GM18858 (cell line): Measurements from ENCODE around the gene CRYBA2.

ENCODE experiments used
- ATAC-seq: cut with Tn5 transposase; IDR thresholded peaks from one replicate; pipeline ENCODE4 v1.9.1; 2021; ENCODE audit not compliant: unreplicated experiment

Gene CRYBA2

DNA sequence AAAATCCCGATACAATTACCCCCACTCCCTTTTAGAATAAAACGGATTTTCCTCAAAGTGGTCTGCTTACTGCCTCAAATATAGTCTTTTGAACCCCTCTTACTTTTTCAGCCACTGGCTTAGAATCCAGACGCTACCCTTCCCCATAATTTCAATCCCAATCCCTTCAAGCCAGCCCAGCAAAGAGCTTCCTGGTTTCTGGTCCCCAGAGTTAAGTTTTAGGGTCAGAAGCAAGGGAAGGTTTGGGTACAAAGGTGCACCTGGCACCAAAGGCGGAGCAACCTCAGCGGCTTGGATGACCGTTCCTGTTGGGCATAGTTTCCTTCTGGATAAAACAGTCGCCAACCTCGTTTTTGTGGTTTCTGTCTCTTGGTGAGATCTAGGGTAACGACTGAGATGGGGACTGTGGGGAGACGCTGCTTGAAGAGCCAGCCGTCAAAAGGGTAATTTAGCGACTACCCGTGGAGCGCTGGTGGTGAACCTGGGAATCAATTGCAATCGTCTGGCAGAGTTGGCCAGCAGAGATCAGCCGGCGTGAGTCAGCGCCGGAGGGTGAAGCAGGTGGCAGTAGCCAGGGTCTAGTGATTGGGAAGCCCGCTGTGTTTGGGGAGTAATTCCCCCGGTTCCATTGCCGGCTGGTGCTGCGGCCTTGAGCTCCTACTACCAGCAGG is 9.8 kb downstream of the CRYBA2 start:
- ATAC-seq: no peak

DNA sequence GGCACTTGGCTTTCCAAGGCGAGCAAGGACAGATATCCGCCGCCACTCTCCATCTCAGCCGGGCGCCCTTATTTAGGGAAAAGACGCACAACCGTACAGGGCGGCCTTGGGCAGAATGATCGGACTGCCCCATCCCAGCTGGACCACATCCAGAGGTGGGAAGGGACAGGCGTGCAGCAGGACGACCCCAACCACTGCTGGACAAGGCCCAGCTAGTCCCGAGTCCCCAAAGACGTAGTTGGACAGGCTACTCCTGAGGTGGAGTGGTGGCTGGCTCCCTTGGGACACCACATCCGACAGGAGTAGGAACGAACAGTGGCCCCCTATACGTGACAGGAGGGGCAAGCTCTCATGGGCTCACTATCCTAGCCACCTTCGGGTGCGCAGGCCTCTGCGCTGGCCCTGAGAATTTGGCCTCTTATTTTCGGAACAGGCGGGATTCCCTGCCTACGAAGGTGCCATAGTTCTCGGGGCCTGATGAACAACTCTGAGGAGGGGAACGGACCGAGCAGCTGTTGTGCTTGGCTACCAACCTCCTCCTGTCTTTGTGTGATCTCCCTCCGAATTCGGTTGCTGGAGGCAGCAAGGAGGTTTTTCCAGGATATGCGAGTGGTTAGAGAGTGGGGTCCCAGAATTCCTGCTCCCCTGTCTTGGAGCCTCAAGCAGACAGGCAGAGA is 10.5 kb downstream of the CRYBA2 start:
- no peak for ATAC-seq

DNA sequence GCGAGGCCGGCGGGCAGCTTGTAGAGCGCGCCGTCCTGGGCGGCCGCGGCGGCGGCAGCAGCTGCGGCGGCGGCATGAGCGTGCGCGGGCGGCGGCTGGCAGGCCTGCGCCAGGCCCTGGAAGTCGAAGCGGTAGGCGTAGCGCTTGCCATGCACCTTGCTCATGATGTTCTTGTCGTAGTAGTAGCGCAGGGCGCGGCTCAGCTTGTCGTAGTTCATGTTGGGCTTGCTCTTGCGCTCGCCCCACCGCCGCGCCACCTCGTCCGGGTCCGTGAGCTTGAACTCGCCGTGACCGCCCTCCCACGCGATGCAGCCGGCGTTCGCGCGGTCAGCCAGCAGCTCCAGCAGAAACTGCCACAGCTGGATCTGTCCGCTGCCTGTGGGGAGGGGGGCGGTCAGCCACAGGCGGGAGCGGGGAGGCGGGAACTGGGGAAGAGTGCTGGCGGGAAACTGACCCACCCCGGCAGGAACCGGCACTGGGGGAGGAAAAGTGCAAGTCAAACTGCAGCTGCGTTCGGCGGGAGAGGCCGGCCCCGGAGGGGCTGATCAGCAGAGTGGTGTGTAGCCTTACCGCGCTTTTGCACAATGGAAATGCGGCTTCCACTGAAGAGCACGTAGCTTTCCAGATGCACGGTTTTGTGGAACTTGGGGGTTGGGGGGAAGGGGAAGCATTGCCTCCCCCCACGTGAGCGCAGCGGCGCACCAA is 11.2 kb downstream of the CRYBA2 start:
- ATAC-seq: no peak

DNA sequence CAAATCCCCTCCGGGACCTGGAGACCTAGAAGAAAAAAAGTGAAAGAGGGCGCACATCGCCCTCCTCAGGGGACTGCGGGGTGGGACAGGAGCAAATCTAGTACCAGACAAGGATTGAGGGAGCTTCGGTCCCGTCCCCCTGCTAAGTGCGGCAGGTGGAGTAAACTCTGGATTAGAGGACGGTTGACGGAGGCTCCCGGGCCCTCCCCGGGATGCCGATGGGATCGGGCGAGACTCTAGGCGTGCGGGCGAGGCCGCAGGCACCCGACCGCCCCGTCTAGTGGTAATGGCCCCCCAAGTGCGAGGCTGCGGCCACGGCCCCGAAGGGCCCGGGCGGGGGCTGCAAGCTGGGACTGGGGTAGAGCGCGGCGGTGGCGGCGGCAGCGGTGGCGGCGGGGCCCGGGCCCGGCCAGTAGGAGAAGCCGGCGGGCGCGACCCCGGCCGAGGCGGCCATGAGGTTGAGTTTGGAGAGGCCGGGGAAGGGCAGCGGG is 11.8 kb downstream of the CRYBA2 start:
- ATAC-seq: no peak

DNA sequence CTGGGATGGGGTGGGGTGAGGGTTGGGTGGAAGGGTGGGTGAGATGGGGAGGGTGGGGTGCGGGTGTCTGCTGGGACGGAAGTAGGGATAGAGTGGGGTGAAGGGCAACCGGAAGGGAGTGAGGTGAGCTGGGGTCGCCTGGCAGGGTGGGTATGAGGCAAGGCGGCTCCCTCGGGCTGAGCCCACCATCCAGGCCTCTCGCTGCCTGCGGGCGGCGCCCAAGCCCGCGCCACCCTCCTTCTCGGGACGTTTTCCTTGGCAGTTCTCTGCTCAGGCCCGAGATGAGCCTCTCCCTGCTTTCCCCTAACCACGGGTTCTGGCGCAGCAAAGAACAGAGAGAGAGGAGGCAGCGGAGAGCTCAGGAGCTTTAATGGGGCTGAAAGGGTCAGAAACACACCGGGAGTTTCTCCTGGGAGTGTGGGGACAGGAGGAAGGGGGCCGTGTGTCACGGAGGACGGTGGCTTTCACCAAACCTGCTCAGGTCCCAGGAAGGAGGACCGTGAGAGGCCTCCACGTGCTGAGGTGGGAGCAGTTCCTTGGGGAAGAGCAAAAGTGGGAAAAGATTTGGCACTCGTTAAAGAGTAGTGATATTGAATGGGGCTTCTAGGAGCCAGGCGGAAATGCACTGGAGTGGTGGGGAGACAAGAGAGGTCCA is 12.4 kb downstream of the CRYBA2 start:
- no peak for ATAC-seq

DNA sequence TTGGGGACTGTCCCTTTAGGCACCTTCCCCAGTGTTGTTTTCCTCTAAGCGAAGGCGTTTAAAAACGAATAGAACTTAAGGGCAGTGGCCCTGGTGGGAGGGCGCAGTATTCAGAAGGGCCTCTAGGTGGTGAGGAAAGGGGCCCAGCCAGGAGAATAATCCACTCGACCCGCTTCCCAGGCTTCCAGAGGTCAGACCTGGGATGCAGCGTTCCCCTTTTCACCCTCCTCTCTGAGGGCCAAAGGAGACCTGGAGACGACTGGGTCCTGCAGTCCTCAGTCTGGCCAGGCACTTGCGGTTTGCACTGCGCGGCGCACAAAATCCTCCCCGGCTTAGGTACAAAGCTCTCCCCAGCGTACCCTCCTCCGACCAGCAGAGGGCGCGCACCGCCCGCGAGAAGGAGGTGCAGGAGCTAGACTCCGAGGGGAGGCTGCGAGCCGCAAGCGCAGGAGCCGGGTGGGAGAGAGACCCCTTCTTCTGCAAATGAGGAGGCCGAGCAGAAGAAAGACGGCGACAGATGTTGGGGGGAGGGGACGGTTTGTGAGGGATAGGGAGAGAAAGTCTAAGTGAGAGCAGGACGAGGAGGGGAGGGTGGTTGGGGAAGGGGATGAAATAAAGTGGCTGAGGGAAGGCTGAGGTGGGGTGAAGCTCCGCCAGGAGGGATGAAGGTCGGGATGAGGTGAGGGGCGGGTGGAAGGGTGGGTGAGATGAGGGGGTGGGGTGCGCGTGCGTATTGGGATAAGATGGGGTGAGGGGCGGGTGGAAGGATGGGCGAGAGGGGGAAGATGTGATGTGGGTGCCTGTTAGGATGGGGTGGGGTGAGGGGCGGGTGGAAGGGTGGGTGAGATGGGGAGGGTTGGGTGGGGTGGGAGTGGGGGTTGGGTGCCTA is 13.1 kb downstream of the CRYBA2 start:
- ATAC-seq: peak; percentile 81

DNA sequence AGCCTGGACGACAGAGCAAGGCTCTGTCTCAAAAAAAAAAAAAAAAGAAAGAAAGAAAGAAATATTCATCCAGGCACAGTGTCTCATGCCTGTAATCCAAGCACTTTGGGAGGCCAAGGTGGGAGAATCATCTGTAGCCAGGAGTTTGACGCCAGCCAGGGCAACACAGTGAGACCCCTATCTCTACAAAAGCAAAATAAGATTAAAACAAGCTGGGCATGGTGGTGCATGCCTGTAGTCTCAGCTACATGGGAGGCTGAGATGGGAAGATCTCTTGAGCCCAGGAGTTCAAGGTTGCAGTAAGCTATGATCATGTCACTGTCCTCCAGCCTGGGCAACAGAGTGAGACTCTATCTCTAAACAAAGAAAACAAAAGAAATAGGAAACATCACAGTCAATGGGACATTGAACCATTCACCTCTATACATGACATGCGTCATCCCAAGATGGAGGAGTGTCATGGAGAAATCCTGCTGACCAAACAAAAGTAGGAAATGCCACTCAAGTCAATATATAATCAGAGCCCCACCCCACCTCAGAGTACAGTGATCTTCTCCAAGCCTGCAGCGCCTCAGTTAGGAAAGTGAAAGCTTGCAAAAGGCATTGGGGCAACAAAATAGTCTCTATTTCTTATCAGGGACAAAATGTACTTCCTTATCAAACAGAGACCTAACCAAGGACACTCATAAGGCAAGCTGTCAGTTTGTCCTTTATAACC is 18.0 kb downstream of the CRYBA2 start:
- ATAC-seq: no peak

DNA sequence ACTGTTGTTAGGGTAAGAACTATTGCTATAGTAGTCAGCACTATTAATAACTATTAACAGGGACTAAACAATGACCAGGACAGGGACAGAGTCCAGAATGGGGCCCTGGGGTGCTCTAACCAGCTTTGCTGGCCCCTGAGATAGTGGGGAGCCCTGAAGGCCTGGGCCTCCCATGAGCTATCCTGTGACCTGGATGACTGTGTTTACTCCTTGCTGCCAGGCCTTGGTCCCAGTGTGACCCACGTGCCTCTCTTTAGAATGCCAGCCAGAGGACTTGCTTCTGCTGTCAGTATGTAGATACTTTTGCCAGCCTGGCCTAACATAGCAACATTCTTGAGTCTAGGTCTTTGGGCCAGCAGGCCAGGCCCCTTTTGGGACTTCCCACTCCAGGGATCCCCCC is 22.3 kb downstream of the CRYBA2 start:
- ATAC-seq: no peak

DNA sequence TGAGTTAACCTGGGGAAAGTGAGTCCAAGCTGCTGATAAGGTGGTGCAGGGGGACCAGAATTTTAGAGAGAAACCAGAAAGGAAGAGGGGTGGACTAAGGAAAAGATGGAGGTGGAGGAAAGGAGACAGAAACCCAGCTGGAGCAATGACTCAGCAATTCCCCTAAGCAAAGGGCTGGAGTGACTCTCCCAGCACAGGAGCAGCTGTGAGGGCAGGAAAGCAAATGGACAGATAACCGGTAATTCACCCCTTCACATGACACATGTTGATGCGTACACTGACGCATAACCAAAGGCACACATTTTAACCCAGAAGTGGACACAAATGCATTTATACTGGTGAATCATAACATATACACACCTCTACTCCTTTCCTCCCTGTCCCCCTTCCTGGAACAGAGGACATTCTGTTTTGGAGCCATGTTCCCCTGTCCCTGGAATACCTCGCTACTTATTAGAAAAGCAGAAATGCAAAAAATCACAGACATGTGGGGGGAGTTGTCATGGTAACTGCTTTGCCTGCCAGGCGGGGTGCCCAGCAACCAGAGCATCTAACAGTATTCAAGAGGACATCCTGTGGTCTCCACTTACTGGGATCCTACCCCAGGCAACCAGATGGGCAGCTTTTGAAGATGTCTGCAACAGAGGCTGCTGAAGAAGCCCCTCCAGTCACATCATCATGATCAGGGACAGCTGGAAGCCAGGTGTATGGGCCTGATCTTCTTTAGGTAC is 29.0 kb downstream of the CRYBA2 start:
- no peak for ATAC-seq

DNA sequence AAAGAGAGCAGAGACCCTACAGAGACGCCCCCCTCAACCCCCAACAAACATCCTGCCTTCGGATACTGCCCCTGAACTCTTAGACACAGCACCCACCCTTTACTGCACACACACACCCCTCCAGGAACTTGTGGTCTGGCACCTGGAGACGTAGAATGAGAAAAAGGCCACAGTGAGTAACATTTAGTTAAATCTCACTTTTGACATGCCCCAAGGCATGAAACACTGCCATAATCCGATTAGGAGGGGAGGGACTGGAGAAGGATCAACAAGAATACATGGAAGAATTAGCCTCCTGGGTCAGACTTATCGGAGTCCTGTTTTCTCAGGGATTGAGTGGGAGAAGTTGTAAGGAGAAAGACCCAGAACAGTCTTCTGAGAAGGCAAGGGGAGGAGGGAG is 29.6 kb downstream of the CRYBA2 start:
- no peak for ATAC-seq

DNA sequence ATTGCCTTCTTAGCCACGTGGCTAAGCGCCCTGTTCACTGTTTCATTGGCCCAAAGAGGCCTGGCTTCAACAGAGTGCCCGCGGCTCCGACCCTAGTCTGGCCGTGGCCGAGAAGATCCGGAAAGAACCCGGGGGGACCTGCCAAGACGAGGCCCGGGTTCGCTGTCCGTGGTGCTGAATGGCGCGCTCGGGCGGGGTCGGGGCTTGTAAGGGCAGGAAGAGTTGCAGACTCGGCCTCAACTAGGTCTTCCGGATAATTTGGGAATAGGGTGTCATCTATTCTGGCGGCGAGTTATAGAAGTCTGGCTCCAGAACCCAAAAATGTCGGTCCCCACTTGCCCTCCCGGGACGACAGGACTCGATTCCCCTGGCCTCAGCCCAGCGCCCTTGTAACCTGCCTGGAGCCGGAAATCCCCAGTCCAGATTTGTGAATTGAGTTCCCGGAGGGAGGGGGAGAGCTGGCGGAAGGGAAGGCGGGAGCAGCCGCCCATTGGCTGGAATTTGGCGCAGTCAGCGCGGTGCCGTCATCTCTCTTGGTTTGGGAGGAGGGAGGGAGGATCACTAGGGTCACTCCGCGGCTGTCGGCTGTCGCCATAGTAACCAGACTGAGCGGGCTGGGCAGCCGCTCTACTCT is 30.2 kb downstream of the CRYBA2 start:
- ATAC-seq: no peak

DNA sequence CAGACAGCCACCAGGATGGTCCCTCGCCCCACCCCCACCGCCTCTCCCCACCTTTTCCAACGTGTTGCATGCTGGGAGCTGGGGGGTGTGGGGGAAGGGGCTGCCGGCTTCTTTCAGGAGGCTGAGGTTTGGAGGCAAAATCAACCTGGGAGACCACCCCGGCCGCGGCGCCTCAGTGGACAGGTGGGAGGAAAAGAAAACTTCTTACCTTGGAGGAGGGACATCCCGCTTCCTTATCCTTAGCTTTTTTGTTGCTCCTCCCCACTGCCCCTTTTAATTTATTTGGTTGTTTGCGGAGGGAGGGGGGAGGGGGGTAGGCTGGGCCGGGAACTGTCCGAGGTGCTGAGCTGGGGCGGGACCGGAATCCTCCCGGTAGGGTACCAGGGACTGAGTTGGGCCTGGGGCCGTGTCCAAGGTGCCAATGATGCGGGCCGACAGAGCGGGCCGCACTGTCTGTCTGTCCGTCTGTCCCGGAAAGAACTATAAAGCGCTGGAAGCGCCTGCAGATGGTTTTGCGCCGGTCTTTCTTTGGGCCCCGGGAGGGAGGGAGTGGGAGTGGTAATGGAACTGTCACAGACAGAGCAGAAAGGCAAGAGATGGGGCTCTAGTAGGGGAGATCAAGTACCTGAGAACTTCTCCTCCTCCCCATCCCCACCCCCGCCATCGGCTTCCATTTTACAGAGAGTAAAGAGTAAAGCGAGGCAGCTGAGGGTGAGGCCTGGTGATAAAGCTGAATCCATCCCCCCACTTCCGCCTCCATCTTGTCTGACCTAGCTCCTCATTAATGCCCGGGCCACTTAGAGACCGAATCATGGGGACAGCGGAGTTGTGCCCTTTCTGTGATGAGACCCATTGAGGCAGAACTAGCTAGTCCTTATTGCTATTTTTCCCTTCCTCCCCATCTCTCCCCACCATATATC is 31.3 kb downstream of the CRYBA2 start:
- no peak for ATAC-seq

DNA sequence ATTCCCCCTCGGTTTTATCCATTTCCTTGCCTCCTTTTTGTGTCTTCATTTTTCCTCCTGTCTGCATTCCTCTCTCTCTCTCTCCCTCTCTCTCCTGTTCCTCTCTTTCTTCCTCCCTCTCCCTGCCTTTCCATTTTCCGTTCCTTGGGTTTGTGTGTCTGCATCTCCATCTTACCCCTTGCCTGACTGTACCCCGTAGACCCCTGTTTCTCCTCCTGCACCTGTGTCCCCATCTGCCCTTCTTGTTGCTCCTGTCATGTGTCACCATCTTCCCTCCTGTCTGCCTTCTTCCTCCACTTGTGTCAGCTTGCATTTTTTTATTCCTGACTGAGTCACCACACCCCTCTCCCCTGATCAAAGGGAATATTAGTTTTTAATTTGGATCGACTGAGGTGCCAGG is 32.0 kb downstream of the CRYBA2 start:
- ATAC-seq: no peak

DNA sequence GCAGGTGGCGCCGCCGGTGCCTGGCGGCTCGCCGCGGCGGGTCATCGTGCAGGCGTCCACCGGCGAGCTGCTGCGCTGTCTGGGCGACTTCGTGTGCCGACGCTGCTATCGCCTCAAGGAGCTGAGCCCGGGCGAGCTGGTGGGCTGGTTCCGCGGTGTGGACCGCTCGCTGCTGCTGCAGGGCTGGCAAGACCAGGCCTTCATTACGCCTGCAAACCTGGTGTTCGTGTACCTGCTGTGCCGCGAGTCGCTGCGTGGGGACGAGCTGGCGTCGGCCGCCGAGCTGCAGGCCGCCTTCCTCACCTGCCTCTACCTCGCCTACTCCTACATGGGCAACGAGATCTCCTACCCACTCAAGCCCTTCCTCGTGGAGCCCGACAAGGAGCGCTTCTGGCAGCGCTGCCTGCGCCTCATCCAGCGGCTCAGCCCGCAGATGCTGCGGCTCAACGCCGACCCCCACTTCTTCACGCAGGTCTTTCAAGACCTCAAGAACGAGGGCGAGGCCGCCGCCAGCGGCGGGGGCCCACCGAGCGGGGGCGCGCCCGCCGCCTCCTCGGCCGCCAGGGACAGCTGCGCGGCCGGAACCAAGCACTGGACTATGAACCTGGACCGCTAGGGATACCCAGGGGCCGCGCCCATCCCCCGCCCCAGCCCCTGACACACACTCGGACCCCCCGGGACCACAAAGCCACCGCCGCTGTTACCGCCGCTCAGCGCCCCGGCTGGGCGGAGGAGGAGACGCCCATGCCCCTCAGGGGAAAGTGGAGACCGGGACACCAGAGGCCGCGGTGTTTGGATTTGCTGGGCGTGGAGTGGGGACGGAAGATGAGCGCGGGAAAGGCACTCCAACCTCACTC is 32.7 kb downstream of the CRYBA2 start:
- ATAC-seq: no peak

DNA sequence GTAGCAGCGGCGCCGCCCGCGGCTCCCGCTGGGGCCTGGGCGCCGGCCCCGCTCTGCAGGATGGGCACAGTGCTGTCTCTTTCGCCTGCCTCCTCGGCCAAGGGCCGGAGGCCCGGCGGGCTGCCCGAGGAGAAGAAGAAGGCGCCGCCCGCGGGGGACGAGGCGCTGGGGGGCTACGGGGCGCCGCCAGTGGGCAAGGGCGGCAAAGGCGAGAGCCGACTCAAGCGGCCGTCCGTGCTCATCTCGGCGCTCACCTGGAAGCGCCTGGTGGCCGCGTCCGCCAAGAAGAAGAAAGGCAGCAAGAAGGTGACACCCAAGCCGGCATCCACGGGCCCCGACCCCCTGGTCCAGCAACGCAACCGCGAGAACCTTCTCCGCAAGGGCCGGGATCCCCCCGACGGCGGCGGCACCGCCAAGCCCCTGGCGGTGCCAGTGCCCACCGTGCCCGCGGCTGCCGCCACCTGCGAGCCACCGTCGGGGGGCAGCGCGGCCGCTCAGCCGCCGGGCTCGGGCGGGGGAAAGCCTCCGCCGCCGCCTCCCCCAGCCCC is 33.4 kb downstream of the CRYBA2 start:
- ATAC-seq: peak; percentile 10

DNA sequence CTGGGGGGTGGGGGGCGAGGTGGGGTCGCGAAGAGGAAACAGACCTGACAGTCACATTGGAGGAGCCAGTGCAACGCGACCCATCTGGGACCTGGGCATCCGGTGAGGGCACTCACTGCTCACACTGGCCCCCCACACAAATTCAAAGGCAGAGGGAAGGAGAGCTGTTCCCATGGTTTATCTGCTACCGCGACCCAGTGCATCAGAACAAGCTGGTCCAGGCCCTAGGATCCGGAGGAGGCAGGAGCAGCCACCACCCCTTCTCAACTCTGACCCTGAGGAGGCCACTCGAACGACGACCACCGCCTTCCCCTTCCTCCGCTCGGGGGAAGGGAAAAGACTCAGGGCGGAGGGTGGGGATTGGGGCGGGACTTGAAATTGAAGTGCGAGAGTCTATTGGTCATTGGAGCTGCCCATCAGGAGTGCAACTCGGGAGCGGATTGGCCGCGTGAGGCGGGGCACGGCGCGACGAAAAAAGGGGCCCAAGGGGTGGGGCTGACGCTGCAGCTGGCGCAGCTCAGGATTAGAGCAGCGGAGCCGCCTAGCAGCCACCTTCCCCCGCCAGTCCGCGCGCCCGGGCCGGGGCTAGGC is 34.0 kb downstream of the CRYBA2 start, which contains the start of gene CDK5R2:
Gene CDK5R2, plus strand, starts transcription at position 526 of the 591 bp plus-strand sequence. CDS start 155 bp downstream, outside the sequence.
- peak; percentile 86 for ATAC-seq
